HL-60/S4 (cell line): ENCODE measurements around the gene NDN.
"Not testable (repeated sequence)": the region's sequence is repeated elsewhere in the genome, so short reads cannot be mapped to it uniquely, and the experiment has no call there.

Experiments
- in situ Hi-C: fragments of 300-500 bp; cut with MboI; formaldehyde crosslinking; loops from 2 replicates; pipeline ENCODE4 v1.14.3; 2022; ENCODE audit warnings: low sequenced_read_pairs

NDN gene, protein sequence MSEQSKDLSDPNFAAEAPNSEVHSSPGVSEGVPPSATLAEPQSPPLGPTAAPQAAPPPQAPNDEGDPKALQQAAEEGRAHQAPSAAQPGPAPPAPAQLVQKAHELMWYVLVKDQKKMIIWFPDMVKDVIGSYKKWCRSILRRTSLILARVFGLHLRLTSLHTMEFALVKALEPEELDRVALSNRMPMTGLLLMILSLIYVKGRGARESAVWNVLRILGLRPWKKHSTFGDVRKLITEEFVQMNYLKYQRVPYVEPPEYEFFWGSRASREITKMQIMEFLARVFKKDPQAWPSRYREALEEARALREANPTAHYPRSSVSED

DNA sequence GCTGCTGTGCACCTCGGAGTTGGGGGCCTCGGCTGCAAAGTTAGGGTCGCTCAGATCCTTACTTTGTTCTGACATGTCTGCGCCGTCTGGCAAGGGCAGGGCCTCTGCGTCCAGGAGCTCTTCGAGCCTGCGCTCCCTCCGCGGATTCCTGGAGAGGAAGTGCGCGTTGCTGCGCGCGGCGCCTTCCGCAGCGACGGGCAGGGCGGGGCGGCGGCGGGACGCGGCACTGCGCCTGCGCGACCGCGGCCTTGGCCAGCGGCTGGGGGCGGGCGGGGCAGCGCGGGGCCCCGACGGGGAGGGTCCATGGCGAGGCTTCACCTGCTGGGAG is at the start of gene NDN:
Gene NDN, minus strand, starts transcription at position 163 of the 328 bp plus-strand sequence. Its CDS starts 88 bp downstream, at position 75.
- in situ Hi-C loops, result no loop called here

DNA sequence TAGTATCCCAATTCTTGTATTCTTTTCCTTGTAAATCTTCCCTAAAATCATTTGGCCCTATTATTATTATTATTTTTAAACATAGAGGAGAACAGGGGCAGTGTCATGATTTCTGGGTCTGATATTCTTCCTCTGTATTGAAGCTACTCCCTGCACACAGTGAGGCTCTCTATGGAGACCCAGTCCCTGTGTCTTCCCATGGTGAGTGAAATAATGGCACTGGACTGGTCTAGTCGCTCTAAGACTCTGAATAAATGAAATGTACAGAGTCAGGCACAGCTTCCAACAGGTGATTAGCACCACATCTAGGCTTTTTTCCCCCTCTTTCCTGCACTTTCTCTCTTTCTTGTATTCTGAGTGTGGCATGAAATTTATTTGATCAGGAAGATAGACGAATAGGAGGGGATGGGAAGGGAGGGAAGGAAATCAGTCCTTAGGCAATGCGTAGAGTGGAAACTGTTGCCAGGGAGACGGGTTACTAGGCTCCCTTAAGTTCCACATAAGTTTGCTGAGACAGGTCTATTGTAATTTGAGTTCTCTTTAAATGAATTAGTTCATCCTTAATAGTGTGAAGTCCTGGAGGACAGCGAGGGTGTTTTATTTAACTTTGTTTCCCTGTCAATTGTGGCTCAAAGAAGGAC is 49.0 kb upstream of the NDN start:
- in situ Hi-C loops, result no loop called here

DNA sequence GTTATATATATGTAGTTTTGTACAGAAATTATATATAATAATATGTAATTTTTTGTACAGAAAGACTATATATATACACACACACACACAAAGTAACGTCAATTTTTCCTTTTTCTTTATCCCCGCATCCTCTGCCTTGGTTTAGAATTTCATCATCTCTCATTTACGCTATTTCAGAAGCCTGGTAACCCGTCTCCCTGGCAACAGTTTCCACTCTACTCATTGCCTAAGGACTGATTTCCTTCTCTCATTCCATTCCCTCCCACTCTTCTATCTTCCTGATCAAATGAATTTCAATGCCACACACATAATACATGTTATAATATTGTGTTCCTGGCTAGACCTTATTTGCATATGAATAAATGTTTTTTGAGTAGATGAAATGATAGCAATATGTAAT is 47.8 kb upstream of the NDN start:
- in situ Hi-C loops, result no loop called here

DNA sequence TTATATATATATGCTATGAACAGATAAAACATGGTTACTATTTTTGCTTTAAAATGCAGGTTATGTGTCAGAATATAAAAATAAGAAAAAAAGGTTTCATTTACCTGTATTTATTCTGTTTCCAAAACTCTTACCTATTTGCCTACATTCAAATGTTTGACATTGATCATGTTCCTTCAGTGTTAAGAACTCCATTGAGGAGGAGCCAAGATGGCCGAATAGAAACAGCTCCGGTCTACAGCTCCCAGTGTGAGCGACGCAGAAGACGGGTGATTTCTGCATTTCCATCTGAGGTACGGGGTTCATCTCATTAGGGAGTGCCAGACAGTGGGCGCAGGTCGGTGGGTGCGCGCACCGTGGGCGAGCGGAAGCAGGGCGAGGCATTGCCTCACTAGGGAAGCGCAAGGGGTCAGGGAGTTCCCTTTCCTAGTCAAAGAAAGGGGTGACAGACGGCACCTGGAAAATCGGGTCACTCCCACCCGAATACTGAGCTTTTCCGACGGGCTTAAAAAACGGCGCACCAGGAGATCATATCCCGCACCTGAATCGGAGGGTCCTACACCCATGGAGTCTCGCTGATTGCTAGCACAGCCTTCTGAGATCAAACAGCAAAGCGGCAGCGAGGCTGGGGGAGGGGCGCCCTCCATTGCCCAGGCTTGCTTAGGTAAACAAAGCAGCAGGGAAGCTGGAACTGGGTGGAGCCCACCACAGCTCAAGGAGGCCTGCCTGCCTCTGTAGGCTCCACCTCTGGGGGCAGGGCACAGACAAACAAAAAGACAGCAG is 27.0 kb upstream of the NDN start:
- in situ Hi-C loops, result not testable (repeated sequence)

DNA sequence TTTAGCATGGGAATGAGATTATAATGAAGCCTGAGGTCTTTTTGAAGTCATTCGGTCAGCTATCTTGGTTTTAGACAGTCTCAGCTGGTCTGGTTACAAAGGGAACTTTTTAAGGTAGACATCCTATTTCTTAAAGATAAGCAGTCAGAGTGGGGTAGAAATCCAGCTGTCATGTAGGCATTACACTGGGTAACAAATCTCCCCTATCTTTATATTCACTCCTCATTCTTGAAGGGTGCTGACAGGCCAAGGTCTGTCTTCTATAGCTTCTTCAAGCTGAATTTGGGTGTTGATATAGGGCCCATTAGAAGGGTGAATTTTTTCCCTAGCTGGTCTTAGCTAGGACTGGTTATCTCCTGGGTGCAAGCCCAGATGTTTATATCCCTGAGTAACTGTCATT is 21.2 kb upstream of the NDN start:
- in situ Hi-C loops, result no loop called here

DNA sequence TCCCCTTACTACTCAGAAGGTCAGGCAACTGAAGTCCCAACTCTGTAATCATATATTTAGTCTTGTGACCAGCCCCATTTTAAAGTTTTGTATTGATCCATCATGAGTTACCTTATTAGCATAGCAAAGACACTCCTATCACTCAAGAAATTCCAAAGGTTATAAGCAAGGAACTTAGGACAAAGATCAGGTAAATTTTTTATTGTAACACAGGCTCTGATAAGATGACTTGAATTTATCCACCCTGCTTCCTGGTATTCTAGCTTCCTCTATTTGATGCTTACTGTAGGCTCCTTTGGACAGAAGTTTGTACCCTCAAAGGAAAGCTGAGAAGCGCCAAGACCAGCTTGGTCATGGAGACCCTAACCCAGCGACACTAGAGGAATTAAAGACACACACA is 8.2 kb upstream of the NDN start:
- in situ Hi-C loops, result no loop called here

DNA sequence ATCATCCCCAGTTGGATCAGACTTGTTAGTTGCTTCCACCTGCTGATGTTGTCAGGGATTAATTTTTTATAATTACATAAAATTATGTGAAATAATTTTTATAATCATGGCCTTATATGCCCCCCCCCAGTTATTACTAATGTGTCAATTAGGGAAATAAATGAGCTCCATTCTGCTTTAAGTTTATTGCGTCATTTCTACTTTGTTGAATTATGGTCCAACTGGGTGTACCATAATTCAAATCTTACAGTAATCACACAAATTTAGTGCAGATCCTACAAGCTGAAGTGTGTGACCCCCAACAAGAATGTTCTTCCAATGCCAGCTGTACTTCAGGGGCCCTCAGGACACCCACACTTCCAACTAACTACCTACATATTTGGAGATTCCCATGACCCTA is 7.5 kb upstream of the NDN start:
- in situ Hi-C loops, result no loop called here

DNA sequence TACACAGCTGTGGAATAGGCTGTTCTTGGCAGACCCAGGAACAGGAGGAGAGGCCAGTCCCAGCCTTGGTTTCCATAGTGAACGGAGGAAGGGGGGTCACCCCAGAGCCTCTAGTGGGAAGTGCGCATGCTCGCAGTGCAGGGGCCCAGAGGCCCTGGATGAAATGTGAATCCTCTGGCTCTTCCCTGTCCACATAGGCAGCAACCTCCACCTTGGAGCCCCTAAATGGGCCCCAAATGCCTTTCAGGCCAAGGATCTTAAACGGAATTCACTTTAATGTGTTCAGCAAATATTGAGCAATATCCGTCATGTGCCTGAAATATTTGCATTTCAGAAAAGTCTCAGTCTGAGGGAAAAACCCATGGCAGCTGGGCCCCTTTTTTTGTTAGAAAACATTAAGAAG is 3.3 kb upstream of the NDN start:
- in situ Hi-C loops, result no loop called here

DNA sequence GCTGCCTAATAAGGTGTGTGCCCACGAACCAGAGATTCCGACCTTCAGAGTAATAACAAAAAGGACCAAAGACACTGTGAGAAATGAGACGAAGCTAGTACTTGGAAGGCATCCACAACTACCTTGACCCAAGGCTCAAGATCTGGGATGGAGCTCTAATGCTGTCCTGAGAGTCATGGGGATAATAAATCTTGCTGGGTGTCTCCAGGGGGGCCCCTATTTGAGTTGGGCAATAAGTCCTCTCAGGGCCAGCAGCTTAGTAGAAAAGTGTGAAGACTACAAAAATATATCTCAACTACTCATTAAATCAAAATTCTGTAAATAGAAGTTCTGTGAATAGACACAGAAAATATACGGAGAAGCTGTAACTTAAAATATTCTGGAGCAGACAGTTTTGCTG is 2.9 kb upstream of the NDN start:
- in situ Hi-C loops, result no loop called here

DNA sequence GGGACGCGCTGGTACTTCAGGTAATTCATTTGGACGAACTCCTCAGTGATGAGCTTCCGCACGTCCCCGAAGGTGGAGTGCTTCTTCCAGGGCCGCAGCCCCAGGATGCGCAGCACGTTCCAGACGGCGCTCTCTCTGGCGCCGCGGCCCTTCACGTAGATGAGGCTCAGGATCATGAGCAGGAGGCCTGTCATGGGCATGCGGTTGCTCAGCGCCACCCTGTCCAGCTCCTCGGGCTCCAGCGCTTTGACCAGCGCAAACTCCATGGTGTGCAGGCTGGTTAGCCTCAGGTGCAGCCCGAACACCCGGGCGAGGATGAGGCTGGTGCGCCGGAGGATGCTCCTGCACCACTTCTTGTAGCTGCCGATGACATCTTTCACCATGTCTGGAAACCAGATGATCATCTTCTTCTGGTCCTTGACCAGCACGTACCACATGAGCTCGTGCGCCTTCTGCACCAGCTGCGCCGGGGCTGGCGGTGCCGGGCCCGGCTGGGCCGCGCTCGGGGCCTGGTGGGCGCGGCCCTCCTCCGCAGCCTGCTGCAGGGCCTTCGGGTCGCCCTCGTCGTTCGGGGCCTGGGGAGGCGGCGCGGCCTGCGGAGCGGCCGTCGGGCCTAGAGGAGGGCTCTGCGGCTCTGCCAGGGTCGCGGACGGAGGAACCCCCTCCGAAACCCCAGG is 501 bp downstream of the NDN start:
- in situ Hi-C loops, result no loop called here

DNA sequence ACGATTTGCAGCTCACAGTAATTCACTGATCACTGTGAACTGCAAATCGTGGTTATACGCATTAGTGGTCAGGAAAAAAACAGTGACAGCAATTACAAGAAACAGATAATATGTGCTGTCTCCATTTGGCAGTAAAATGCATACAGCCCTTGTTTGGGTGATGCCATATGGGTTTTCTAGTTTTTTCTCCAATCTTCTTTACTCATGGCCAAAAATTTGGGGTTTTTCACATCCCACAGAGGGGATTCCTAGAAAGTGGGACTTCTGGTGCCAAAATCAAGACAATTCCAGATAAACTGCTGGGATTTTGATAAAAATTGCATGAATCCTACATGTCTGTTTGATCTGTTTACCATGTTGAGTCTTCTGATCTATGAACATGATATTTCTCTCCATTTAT is 15.6 kb downstream of the NDN start:
- in situ Hi-C loops, result no loop called here

DNA sequence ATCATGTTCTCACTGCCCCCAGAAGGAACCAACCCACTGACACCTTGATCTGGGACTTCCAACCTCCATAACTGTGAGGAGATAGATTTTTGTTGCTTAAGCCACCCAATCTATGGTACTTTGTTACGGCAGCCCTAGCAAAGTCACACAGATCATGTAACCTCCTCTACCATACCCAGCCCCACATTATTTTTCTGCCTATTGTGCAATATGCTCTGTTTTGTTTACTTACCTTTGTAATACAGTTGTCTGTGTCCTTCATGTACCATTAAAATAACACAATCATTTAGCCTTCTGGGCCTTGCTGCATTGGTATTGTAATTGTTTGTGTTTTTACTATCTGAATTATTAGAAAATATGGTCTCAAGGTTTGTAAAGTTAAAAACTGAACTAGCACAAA is 16.1 kb downstream of the NDN start:
- in situ Hi-C loops, result no loop called here

DNA sequence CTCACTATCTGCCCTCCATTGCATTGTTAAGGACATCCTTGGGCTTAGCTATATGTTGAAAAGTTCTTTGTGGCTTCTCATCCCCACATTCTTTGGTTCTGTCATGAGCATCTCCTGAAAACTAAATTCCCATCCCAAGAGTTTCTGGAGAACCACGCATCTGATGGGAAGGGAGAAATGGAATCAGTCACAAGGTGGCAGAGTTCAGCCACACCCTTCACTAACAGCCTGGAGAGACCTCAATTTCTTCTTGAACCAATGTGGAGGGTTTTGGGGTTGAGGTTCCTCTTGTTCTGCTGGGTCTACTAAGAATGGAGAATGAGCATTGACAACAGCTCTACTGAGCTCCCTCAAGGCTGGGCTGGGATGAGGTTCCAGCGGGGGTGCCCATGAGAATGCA is 23.9 kb downstream of the NDN start:
- in situ Hi-C loops, result no loop called here

DNA sequence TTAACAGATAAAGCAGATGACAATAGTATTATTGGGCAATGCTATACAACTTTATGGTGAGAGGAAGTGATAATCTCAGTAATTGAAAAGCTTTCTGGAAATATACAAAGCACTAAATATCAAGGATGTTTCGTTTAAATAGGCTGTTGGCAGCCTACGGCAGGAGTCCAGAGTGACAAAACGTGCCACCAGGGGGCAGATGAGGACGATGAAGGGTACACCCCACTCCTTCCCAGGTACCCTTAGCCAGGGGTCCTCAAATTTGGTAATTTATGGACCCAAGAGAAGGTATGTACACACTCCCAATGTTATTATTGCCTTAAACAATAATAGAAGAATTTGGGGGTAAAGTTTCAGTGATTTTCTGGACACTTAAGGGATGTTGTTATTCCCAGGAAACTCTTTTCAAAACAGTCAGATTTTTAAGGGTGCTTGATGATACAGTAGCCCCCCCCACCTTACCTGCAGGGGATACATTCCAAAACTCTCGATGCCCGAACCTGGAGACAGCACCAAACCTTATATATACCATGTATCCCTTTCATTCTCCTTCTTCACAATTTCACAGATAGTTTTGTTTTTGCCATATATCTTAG is 38.1 kb downstream of the NDN start:
- in situ Hi-C loops, result loop anchor here (10.0 kb wide), 1 partner anchor 216 kb away; no protein-coding TSS in a partner anchor

DNA sequence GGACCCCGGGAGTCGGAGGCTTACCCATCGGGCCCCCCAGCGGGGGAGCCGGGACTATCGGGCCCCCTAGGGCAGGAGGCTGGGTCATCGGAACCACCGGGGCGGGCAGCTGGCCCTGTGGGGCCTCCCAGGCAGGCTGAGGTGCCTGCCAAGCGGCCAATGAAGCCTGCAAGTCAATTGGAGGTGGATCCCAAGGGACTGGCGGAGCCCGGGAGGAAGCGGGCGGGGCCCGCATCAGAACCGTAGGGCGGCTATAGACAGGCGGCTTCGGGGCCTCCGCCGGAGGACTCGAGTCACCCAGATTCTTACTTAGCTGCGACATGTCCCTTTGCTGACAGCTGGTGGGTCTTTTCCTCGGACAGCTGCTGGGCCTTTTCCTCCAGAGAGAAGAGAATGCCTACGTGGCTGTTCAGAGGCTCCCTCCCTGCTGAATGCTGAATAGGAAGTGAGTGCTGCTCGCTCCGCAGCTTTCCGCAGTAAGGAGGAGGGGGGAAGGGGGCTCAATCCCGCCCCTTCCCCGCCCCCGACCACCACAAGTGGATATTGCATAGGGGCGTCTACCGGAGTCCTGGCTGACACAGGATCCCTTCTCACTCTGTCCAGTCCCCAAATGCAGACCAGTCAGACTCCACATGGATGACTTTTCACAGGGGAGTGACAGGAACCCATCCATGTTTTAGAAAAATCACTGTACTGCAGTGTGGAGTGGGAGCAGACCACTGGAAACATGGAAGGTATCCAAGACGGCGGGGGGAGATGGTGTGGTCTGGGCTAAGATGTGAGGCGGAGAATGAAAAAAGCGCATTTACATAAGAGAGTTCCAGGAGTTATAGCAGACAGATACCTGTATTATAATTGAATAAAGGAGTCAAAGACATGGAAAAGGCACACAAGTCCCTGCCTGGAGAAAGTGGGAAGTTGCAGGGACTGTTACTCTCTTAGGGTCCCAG is 39.4 kb downstream of the NDN start, which contains the start of gene MAGEL2:
Gene MAGEL2, minus strand, starts transcription at position 447 of the 950 bp plus-strand sequence. Its CDS starts 125 bp downstream, at position 322.
- in situ Hi-C loops, result loop anchor here (10.0 kb wide), 1 partner anchor 217 kb away; no protein-coding TSS in a partner anchor

DNA sequence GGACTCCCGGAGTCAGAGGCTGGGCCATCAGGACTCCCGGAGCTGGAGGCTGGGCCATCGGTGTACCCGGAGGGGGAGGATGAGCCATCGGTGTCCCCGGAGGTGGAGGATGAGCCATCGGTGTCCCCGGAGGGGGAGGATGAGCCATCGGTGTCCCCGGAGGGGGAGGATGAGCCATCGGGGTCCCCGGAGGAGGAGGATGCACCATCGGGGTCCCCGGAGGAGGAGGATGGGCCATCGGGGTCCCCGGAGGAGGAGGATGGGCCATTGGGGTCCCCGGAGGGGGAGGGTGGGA is 40.2 kb downstream of the NDN start:
- in situ Hi-C loops, result loop anchor here (10.0 kb wide), 1 partner anchor 218 kb away; no protein-coding TSS in a partner anchor

DNA sequence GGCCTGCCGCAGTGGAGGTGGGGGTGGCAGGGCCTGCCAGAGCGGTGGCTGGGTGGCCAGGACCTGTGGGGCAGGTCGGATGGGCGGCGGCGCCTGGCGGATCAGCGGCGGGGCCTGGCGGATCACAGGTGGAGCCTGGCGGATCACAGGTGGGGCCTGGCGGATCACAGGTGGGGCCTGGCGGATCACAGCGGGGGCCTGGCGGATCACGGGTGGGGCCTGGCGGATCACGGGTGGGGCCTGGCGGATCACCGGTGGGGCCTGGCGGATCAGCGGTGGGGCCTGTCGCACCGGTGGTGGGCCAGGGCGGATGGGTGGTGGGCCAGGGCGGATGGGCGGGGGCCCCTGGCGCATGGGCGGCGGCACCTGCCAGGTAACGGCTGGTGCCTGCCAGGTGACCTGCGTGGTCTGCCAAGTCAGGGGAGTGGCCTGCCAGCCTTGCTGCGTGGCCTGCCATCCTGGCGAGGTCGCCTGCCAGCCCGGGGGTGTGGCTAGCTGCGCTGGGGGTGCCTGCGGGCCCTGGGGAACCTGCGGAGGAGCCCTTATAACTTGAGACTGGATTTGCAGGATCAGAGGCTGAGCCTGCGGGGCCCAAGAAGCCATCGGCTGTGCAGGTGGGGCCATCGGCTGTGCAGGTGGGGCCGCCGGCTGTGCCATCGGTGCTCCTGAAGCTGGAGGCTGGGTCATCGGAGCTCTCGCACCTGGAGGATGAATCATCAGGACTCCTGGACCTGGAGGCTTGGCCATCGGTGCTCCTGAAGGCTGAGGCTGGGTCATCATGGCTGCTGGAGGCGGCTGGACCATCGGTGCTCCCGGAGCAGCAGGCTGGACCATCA is 40.7 kb downstream of the NDN start:
- in situ Hi-C loops, result loop anchor here (10.0 kb wide), 1 partner anchor 218 kb away; no protein-coding TSS in a partner anchor

DNA sequence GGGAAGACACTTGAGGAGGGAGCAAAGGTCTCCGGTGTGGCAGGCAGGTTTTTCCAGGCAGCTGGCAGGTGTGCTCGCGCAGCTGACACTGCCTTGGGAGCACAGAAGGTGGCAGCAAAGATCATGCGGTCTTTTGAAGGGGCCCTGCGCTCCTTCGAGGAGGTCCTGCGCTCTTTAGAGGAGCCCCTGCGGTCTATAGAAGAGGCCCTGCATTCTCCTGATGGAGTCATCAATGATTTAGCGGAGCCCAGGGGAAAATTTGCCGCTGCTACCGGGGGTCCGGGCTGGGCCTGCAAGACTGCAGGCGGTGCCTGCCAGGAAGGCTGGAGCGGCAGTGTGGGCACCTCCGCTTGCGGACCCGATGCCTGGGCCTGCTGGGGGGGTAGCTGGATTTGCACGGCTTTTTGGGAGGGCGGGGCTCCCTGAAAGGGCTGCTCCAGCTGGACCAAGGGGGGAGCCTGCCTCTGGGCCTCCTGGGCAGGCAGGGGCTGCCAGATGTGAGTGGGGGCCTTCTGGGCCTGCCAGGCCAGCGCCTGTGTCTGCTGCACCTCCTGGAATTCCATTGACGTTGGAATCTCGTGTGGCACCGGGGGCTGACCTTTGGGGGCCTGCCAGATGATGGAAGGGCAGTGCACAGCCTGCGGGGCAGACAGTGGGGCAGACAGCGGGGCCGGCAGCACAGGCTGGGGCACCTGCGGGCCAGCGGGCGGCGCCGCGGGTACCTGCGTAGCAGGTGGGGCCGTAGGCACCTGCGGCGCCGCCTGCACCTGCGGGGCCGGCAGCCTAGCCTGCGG is 41.5 kb downstream of the NDN start:
- in situ Hi-C loops, result loop anchor here (10.0 kb wide), 1 partner anchor 219 kb away; no protein-coding TSS in a partner anchor
